GM19452 (cell line): ENCODE data around the gene GDPD3.
"Not testable (repeated sequence)": the region's sequence is repeated elsewhere in the genome, so short reads cannot be mapped to it uniquely, and the experiment has no call there.

Experiments used
- ATAC-seq: cut with Tn5 transposase; IDR thresholded peaks from one replicate; pipeline ENCODE4 v1.9.1; 2021; ENCODE audit not compliant: unreplicated experiment

The GDPD3 gene

GRCh38 chr16:30125690-30126089 is 12.4 kb upstream of the GDPD3 start:
- not testable (repeated sequence) for ATAC-seq

- no peak for ATAC-seq
Observed at GRCh38 chr16:30124985-30125379, 11.6 kb upstream of the GDPD3 start.

- no peak for ATAC-seq
Observed at GRCh38 chr16:30122604-30123160, 9.3 kb upstream of the GDPD3 start.

- no peak for ATAC-seq
Observed at GRCh38 chr16:30121741-30122571, 8.6 kb upstream of the GDPD3 start.

- ATAC-seq = no peak
Observed at GRCh38 chr16:30120340-30121105, 7.2 kb upstream of the GDPD3 start.

GRCh38 chr16:30119428-30119827 is 6.1 kb upstream of the GDPD3 start:
- ATAC-seq = no peak

- ATAC-seq = no peak
Observed at GRCh38 chr16:30117768-30118167, 4.4 kb upstream of the GDPD3 start.

- no peak for ATAC-seq
Observed at GRCh38 chr16:30116291-30117207, 3.2 kb upstream of the GDPD3 start.

GRCh38 chr16:30115238-30115637 is 1.9 kb upstream of the GDPD3 start:
- ATAC-seq = no peak

- ATAC-seq = not testable (repeated sequence)
Observed at GRCh38 chr16:30114833-30115232, 1.5 kb upstream of the GDPD3 start.

GRCh38 chr16:30114411-30114810 is 1.1 kb upstream of the GDPD3 start:
- no peak for ATAC-seq

GRCh38 chr16:30113711-30114333 is 485 bp upstream of the GDPD3 start:
- no peak for ATAC-seq

GRCh38 chr16:30112197-30113030 is 923 bp downstream of the GDPD3 start:
- no peak for ATAC-seq

- ATAC-seq = no peak
Observed at GRCh38 chr16:30110661-30111060, 2.7 kb downstream of the GDPD3 start.

- ATAC-seq = no peak
Observed at GRCh38 chr16:30108059-30108850, 5.1 kb downstream of the GDPD3 start.

- no peak for ATAC-seq
Observed at GRCh38 chr16:30104492-30104891, 8.8 kb downstream of the GDPD3 start.

GRCh38 chr16:30104090-30104489 is 9.2 kb downstream of the GDPD3 start:
- no peak for ATAC-seq

- ATAC-seq = no peak
Observed at GRCh38 chr16:30096862-30097563, 16.3 kb downstream of the GDPD3 start.
